Measurements from ENCODE around the gene ARHGAP28.

ARHGAP28 gene

DNA sequence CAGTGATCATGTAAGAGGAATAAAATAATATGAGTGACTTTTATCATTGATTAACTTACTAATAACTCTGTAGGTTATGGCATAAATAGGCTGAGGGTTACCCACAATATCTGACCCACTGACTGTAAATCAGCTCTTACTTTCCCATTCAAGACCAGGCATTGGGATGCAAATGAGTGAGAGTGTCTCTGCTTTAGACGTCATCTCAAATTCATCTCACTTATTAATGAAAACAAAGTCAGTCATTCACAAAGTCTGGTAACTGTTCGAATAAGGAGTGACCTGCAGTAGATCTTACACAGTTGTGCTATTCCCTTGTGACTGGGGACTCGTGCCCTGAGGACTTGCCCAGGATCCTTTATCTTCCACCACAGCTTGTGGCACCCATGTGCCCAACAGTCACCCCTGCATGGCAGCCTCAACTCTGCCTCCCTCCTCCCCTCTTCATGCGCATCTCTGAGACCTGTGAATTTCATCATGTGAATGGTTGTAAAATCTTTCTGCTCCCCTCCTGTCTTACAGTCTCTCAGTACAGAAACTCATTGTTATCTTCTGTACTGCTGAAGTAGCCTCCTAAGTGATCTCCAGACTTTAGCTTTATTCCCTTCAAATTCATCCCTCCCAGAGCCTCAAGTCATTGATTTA lies 131.4 kb downstream of the ARHGAP28 start:
- no peak overlapping the region for H3K23ac ChIP-seq (ENCODE audit: low read length)
- no peak overlapping the region for H3K4ac ChIP-seq (ENCODE audit: low read depth, low read length)
- no peak overlapping the region for H3K18ac ChIP-seq (ENCODE audit: low read length)
- H2BK12ac ChIP-seq (ENCODE audit: low read length) = no peak overlapping the region
- no CpG with 5 or more reads among the region's 4 CpGs for WGBS (ENCODE audit: extremely low coverage, insufficient coverage, insufficient read length)
- H3K79me2 ChIP-seq (ENCODE audit: control insufficient read depth, insufficient read depth, low read length, poor library complexity) = no peaks in the 10 kb centered on the region
- H3K4me1 ChIP-seq (ENCODE audit: control insufficient read depth in 1 of 2, insufficient read depth in 2 of 2, low read length in 2 of 2) = no peaks in the 10 kb centered on the region
- no peak overlapping the region for H3K4me2 ChIP-seq (ENCODE audit: low read length)
- no peaks in the 10 kb centered on the region for H3K27me3 ChIP-seq (ENCODE audit: insufficient read depth, low read length)
- no peaks in the 10 kb centered on the region for H3K9me3 ChIP-seq (ENCODE audit: insufficient read depth, low read depth, low read length)
- H4K91ac ChIP-seq (ENCODE audit: low read depth, low read length) = no peak overlapping the region
- no peak overlapping the region for H2BK120ac ChIP-seq (ENCODE audit: insufficient read depth, low read length, poor library complexity)
- H2AK5ac ChIP-seq (ENCODE audit: low read length) = no peak overlapping the region
- DNase-seq = no peak
- peaks cover 4 to 11% of the 10 kb centered on the region in 2 experiments for H3K36me3 ChIP-seq (ENCODE audit: control insufficient read depth in 1 of 2, insufficient read depth in 2 of 2, low read length in 2 of 2)
- H3K4me3 ChIP-seq (ENCODE audit: low read depth, low read length) = no peak overlapping the region
- no peak overlapping the region for H2BK5ac ChIP-seq (ENCODE audit: low read depth, low read length, poor library complexity)
- H4K12ac ChIP-seq (ENCODE audit: low read depth, low read length) = no peak overlapping the region
- no peak overlapping the region for H2AFZ ChIP-seq (ENCODE audit: insufficient read depth, low read length, poor library complexity)
- no peak overlapping the region for H3K27ac ChIP-seq (ENCODE audit: low read depth, low read length)
- H4K8ac ChIP-seq (ENCODE audit: low read depth, low read length) = no peak overlapping the region
- H3K14ac ChIP-seq (ENCODE audit: low read length) = no peak overlapping the region
- no peaks in the 10 kb centered on the region for H3K79me1 ChIP-seq (ENCODE audit: low read length)
- no peak overlapping the region for H3K9ac ChIP-seq (ENCODE audit: low read length)

DNA sequence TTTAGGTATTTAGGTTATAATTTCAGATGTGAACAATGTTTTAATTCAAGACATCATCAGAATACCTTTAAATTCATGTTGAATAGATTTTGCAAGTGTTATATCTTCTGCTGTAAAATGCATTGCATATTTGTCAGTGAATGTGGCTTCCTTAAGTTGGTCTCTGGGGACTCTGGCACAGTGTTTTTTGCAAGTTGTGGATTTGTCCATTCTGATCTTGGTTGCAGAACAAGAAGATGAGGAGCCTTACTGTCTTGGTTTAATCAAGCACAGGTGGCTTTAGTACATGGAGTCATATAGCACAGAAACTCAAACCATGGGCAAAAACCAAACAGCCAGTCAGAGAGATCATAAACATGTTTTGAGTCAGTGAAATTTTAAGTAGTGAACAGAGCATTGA lies 135.7 kb downstream of the ARHGAP28 start:
- no peak overlapping the region for H3K4me2 ChIP-seq (ENCODE audit: low read length)
- H2AK5ac ChIP-seq (ENCODE audit: low read length) = no peak overlapping the region
- no peak overlapping the region for H2BK120ac ChIP-seq (ENCODE audit: insufficient read depth, low read length, poor library complexity)
- peaks cover 3 to 11% of the 10 kb centered on the region in 2 experiments for H3K36me3 ChIP-seq (ENCODE audit: control insufficient read depth in 1 of 2, insufficient read depth in 2 of 2, low read length in 2 of 2)
- H4K91ac ChIP-seq (ENCODE audit: low read depth, low read length) = no peak overlapping the region
- no peak for DNase-seq
- no peaks in the 10 kb centered on the region for H3K79me2 ChIP-seq (ENCODE audit: control insufficient read depth, insufficient read depth, low read length, poor library complexity)
- H2BK5ac ChIP-seq (ENCODE audit: low read depth, low read length, poor library complexity) = no peak overlapping the region
- no peak overlapping the region for H3K4me3 ChIP-seq (ENCODE audit: low read depth, low read length)
- H3K79me1 ChIP-seq (ENCODE audit: low read length) = no peaks in the 10 kb centered on the region
- H2AFZ ChIP-seq (ENCODE audit: insufficient read depth, low read length, poor library complexity) = no peak overlapping the region
- no peak overlapping the region for H2BK12ac ChIP-seq (ENCODE audit: low read length)
- no peak overlapping the region for H3K14ac ChIP-seq (ENCODE audit: low read length)
- peaks cover 4 to 5% of the 10 kb centered on the region in 2 experiments for H3K4me1 ChIP-seq (ENCODE audit: control insufficient read depth in 1 of 2, insufficient read depth in 2 of 2, low read length in 2 of 2)
- H3K9ac ChIP-seq (ENCODE audit: low read length) = no peak overlapping the region
- no peaks in the 10 kb centered on the region for H3K27me3 ChIP-seq (ENCODE audit: insufficient read depth, low read length)
- H3K4ac ChIP-seq (ENCODE audit: low read depth, low read length) = no peak overlapping the region
- no peak overlapping the region for H4K8ac ChIP-seq (ENCODE audit: low read depth, low read length)
- H3K23ac ChIP-seq (ENCODE audit: low read length) = no peak overlapping the region
- H4K12ac ChIP-seq (ENCODE audit: low read depth, low read length) = no peak overlapping the region
- no peaks in the 10 kb centered on the region for H3K9me3 ChIP-seq (ENCODE audit: insufficient read depth, low read depth, low read length)
- H3K27ac ChIP-seq (ENCODE audit: low read depth, low read length) = no peak overlapping the region
- no peak overlapping the region for H3K18ac ChIP-seq (ENCODE audit: low read length)

DNA sequence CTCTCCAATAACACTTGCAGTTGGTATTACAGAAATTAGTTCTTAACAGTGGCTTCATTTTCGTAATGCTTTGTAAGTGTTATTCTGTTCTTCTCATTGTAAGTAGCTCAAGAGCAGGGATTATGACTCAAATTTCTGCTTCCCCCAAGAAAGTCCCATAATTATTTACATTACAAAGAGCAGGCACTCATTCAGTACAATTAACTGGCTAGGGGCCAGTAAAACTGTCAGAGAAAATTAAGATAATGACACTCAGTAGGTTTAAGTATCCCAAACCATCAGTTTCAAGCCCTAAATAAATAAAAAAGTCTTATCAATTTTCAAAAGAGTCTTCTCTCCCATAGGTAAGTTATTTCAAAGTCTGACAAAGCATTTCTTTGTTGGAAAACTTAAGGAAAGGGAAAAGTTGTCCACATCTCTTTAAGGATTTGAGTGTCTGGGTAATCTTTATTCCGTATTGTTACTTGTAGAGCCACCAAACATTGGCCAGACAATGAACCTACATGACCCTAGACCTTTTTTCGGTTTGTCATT lies 137.1 kb downstream of the ARHGAP28 start:
- H4K91ac ChIP-seq (ENCODE audit: low read depth, low read length) = no peak overlapping the region
- no peak overlapping the region for H3K14ac ChIP-seq (ENCODE audit: low read length)
- H2BK12ac ChIP-seq (ENCODE audit: low read length) = no peak overlapping the region
- no peak overlapping the region for H3K27ac ChIP-seq (ENCODE audit: low read depth, low read length)
- H4K12ac ChIP-seq (ENCODE audit: low read depth, low read length) = no peak overlapping the region
- no peak overlapping the region for H2AFZ ChIP-seq (ENCODE audit: insufficient read depth, low read length, poor library complexity)
- DNase-seq = no peak
- H3K79me1 ChIP-seq (ENCODE audit: low read length) = no peaks in the 10 kb centered on the region
- H3K27me3 ChIP-seq (ENCODE audit: insufficient read depth, low read length) = no peaks in the 10 kb centered on the region
- no peak overlapping the region for H3K23ac ChIP-seq (ENCODE audit: low read length)
- H3K4me2 ChIP-seq (ENCODE audit: low read length) = no peak overlapping the region
- no peak overlapping the region for H4K8ac ChIP-seq (ENCODE audit: low read depth, low read length)
- no peak overlapping the region for H2BK120ac ChIP-seq (ENCODE audit: insufficient read depth, low read length, poor library complexity)
- no peak overlapping the region for H3K9ac ChIP-seq (ENCODE audit: low read length)
- H3K4ac ChIP-seq (ENCODE audit: low read depth, low read length) = no peak overlapping the region
- H3K4me3 ChIP-seq (ENCODE audit: low read depth, low read length) = no peak overlapping the region
- no peak overlapping the region for H2AK5ac ChIP-seq (ENCODE audit: low read length)
- no CpG with 5 or more reads among the region's 3 CpGs for WGBS (ENCODE audit: extremely low coverage, insufficient coverage, insufficient read length)
- H3K9me3 ChIP-seq (ENCODE audit: insufficient read depth, low read depth, low read length) = no peaks in the 10 kb centered on the region
- peaks cover 2 to 6% of the 10 kb centered on the region in 2 experiments for H3K36me3 ChIP-seq (ENCODE audit: control insufficient read depth in 1 of 2, insufficient read depth in 2 of 2, low read length in 2 of 2)
- H3K18ac ChIP-seq (ENCODE audit: low read length) = no peak overlapping the region
- no peaks in the 10 kb centered on the region for H3K79me2 ChIP-seq (ENCODE audit: control insufficient read depth, insufficient read depth, low read length, poor library complexity)
- H3K4me1 ChIP-seq (ENCODE audit: control insufficient read depth in 1 of 2, insufficient read depth in 2 of 2, low read length in 2 of 2) = peaks cover 4 to 5% of the 10 kb centered on the region in 2 experiments
- no peak overlapping the region for H2BK5ac ChIP-seq (ENCODE audit: low read depth, low read length, poor library complexity)

DNA sequence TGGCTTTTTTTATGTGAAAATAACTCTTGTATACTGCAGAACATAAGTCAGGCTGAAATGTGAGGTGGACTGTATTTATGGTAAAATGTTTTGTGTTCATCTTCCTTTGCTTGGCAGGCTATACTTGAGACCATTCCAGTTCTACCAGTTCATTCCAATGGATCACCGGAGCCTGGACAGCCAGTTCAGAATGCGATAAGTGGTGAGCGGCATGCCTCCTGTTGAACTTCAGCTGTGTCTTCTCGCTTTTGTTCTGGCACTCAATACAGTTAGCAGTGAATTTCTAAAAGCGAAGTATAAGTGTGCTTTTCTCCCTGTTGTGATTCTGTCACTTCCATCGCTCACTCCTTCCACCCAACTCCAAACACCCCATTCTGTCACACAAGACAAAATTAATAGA lies 138.5 kb downstream of the ARHGAP28 start:
- no peak overlapping the region for H3K18ac ChIP-seq (ENCODE audit: low read length)

More for the DNA sequence above, 138.5 kb downstream of the ARHGAP28 start:
- H2BK12ac ChIP-seq (ENCODE audit: low read length) = peak overlapping the region; percentile 67
- peak overlapping the region; percentile 43 for H3K27ac ChIP-seq (ENCODE audit: low read depth, low read length)
- no peak overlapping the region for H4K91ac ChIP-seq (ENCODE audit: low read depth, low read length)
- DNase-seq = peak; percentile 8 to 52
- H3K9me3 ChIP-seq (ENCODE audit: insufficient read depth, low read depth, low read length) = no peaks in the 10 kb centered on the region
- peak overlapping the region; percentile 44 for H2AK5ac ChIP-seq (ENCODE audit: low read length)
- H4K8ac ChIP-seq (ENCODE audit: low read depth, low read length) = no peak overlapping the region
- H3K9ac ChIP-seq (ENCODE audit: low read length) = no peak overlapping the region
- peaks cover 4 to 5% of the 10 kb centered on the region in 2 experiments for H3K4me1 ChIP-seq (ENCODE audit: control insufficient read depth in 1 of 2, insufficient read depth in 2 of 2, low read length in 2 of 2)
- H3K4me3 ChIP-seq (ENCODE audit: low read depth, low read length) = no peak overlapping the region
- H3K36me3 ChIP-seq (ENCODE audit: control insufficient read depth in 1 of 2, insufficient read depth in 2 of 2, low read length in 2 of 2) = peaks cover 2 to 8% of the 10 kb centered on the region in 2 experiments
- H3K14ac ChIP-seq (ENCODE audit: low read length) = peak overlapping the region; percentile 51
- no peak overlapping the region for H2BK5ac ChIP-seq (ENCODE audit: low read depth, low read length, poor library complexity)
- no peak overlapping the region for H3K4ac ChIP-seq (ENCODE audit: low read depth, low read length)
- WGBS (ENCODE audit: extremely low coverage, insufficient coverage, insufficient read length) = no CpG with 5 or more reads among the region's 6 CpGs
- no peaks in the 10 kb centered on the region for H3K27me3 ChIP-seq (ENCODE audit: insufficient read depth, low read length)
- no peak overlapping the region for H2AFZ ChIP-seq (ENCODE audit: insufficient read depth, low read length, poor library complexity)
- no peak overlapping the region for H3K4me2 ChIP-seq (ENCODE audit: low read length)
- no peaks in the 10 kb centered on the region for H3K79me2 ChIP-seq (ENCODE audit: control insufficient read depth, insufficient read depth, low read length, poor library complexity)
- no peak overlapping the region for H4K12ac ChIP-seq (ENCODE audit: low read depth, low read length)
- no peak overlapping the region for H3K23ac ChIP-seq (ENCODE audit: low read length)
- no peak overlapping the region for H2BK120ac ChIP-seq (ENCODE audit: insufficient read depth, low read length, poor library complexity)
- no peaks in the 10 kb centered on the region for H3K79me1 ChIP-seq (ENCODE audit: low read length)

All from trophoblast cell (in vitro differentiated cells and primary cell).